Hepatocyte (in vitro differentiated cells): Measurements from ENCODE around the gene RNF19B. TPM values are rescaled to one million over a fixed set of nuclear protein-coding genes. Genes with fewer than 3 reads are reported as not detected.

ENCODE experiments used
- DNase-seq: peaks from one replicate; pipeline ENCODE4 v3.0.0-alpha.2; 2016; ENCODE audit warnings: low spot score
- H2AFZ ChIP-seq: fragments of 200-600 bp; sonication (generic); 2 replicates; pipeline ENCODE4 v1.6.0; 2016; ENCODE audit warnings: antibody characterized with exemption, mild to moderate bottlenecking
- H3K27ac ChIP-seq: fragments of 200-600 bp; sonication (generic); 2 replicates; pipeline ENCODE4 v1.5.1; 2016; ENCODE audit warnings: mild to moderate bottlenecking
- H3K27me3 ChIP-seq: fragments of 200-600 bp; sonication (generic); 2 replicates; pipeline ENCODE4 v1.6.1; 2016
- H3K36me3 ChIP-seq: fragments of 200-600 bp; sonication (generic); replicated peaks from 2 replicates; pipeline ENCODE4 v1.5.1; 2016; ENCODE audit warnings: low read depth; ENCODE audit not compliant: insufficient read depth
- H3K4me1 ChIP-seq: fragments of 200-600 bp; sonication (generic); 2 replicates; pipeline ENCODE4 v1.5.1; 2016; ENCODE audit warnings: mild to moderate bottlenecking, moderate library complexity; ENCODE audit not compliant: insufficient read depth
- H3K4me2 ChIP-seq: fragments of 200-600 bp; sonication (generic); 2 replicates; pipeline ENCODE4 v1.6.0; 2016
- H3K4me3 ChIP-seq: fragments of 200-600 bp; sonication (generic); 2 replicates; pipeline ENCODE4 v1.5.1; 2016; ENCODE audit warnings: mild to moderate bottlenecking
- H3K79me2 ChIP-seq: fragments of 200-600 bp; sonication (generic); 2 replicates; pipeline ENCODE4 v1.6.0; 2017; ENCODE audit warnings: mild to moderate bottlenecking
- H3K9me2 ChIP-seq: fragments of 200-600 bp; sonication (generic); replicated peaks from 2 replicates; pipeline ENCODE4 v1.6.0; 2017; ENCODE audit warnings: mild to moderate bottlenecking; ENCODE audit not compliant: insufficient read depth
- H3K9me3 ChIP-seq: fragments of 200-600 bp; sonication (generic); 2 replicates; pipeline ENCODE4 v1.5.1; 2016; ENCODE audit warnings: low read depth, mild to moderate bottlenecking
- H4K20me1 ChIP-seq: fragments of 200-600 bp; sonication (generic); 2 replicates; pipeline ENCODE4 v1.6.0; 2016; ENCODE audit warnings: mild to moderate bottlenecking; ENCODE audit not compliant: insufficient read depth, poor library complexity, severe bottlenecking
- EZH2 ChIP-seq: fragments of 200-600 bp; sonication (generic); IDR thresholded peaks from 2 replicates; pipeline ENCODE4 v1.6.1; 2016; ENCODE audit warnings: antibody characterized with exemption, mild to moderate bottlenecking, borderline replicate concordance
- EZH2phosphoT487 ChIP-seq: fragments of 200-600 bp; sonication (generic); IDR thresholded peaks from one replicate; pipeline ENCODE4 v1.6.1; 2018; ENCODE audit warnings: antibody characterized with exemption, mild to moderate bottlenecking, low read depth, moderate library complexity; ENCODE audit not compliant: unreplicated experiment, severe bottlenecking
- WGBS: methylation state at CpG from one replicate; pipeline ENCODE4 v1.1.6; 2016; ENCODE audit warnings: low lambda C conversion rate; ENCODE audit errors: missing lambda C conversion rate; 5-methylcytosine and 5-hydroxymethylcytosine counted together
- polyA plus RNA-seq: library from polyadenylated mRNA; unstranded; fragments of >200 nt; fragmentation: Nextera tagmentation; extraction: Ambion mirVana; gene quantifications from 2 replicates; pipeline ENCODE4 v1.2.1, GENCODE V29; 2016
- total RNA-seq: library from RNA; depleted of rRNA; stranded (reverse); fragments of >200 nt; gene quantifications from 2 replicates; pipeline ENCODE4 v1.2.3, GENCODE V29; 2014
- TF ChIP-seq, protein P1 (sequence below): fragments of 200-600 bp; sonication (generic); IDR thresholded peaks from 2 replicates; pipeline ENCODE4 v1.5.1; 2016; ENCODE audit warnings: antibody characterized with exemption, mild to moderate bottlenecking; ENCODE audit not compliant: poor library complexity

Gene RNF19B
- total and polyA plus RNA-seq, 2 experiments from 2014 or later, result 15.5 to 16.1 TPM

DNA sequence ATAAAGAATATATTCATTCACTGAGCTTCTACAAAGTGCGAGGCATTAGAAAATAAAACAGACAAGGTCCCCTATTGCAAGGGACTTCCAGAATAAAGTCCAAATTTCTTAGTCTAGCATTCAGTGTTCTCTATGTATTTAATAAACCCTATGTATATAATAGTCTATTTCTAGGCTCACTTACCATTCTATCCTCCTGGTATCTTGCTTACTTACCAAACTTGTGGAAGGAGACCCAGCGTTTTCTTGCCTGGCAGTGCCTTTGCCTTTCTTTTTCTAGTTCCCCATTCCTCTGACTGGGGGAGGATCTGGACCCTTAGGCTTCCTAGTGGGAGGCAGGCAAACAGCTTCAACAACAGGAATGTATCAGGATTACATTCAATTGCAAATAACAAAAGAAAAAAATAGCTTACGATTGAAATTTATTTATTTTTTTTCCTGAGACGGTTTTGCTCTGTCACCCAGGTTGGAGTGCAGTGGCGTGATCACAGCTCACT, 690 bp upstream of the RNF19B start:
- 76% methylated on average over 5 of the region's 5 CpGs for WGBS
- Histone ChIP-seq H2AFZ (peak overlapping the region; percentile 58), H3K27me3 (no peaks in the 10 kb centered on the region), H4K20me1 (peaks cover 32% of the 10 kb centered on the region), H3K4me2 (peak overlapping the region; percentile 70), H3K79me2 (peaks cover 36% of the 10 kb centered on the region), H3K9me3 (no peaks in the 10 kb centered on the region), H3K4me1 (peaks cover 11% of the 10 kb centered on the region), H3K4me3 (no peak overlapping the region), H3K36me3 (no peaks in the 10 kb centered on the region), H3K27ac (peak overlapping the region; percentile 22), H3K9me2 (no peaks in the 10 kb centered on the region)
- no peak for DNase-seq
- TF ChIP-seq EZH2phosphoT487 (no peak), EZH2 (no peak)
- TF ChIP-seq, protein P1, sequence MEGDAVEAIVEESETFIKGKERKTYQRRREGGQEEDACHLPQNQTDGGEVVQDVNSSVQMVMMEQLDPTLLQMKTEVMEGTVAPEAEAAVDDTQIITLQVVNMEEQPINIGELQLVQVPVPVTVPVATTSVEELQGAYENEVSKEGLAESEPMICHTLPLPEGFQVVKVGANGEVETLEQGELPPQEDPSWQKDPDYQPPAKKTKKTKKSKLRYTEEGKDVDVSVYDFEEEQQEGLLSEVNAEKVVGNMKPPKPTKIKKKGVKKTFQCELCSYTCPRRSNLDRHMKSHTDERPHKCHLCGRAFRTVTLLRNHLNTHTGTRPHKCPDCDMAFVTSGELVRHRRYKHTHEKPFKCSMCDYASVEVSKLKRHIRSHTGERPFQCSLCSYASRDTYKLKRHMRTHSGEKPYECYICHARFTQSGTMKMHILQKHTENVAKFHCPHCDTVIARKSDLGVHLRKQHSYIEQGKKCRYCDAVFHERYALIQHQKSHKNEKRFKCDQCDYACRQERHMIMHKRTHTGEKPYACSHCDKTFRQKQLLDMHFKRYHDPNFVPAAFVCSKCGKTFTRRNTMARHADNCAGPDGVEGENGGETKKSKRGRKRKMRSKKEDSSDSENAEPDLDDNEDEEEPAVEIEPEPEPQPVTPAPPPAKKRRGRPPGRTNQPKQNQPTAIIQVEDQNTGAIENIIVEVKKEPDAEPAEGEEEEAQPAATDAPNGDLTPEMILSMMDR, result no peak

DNA sequence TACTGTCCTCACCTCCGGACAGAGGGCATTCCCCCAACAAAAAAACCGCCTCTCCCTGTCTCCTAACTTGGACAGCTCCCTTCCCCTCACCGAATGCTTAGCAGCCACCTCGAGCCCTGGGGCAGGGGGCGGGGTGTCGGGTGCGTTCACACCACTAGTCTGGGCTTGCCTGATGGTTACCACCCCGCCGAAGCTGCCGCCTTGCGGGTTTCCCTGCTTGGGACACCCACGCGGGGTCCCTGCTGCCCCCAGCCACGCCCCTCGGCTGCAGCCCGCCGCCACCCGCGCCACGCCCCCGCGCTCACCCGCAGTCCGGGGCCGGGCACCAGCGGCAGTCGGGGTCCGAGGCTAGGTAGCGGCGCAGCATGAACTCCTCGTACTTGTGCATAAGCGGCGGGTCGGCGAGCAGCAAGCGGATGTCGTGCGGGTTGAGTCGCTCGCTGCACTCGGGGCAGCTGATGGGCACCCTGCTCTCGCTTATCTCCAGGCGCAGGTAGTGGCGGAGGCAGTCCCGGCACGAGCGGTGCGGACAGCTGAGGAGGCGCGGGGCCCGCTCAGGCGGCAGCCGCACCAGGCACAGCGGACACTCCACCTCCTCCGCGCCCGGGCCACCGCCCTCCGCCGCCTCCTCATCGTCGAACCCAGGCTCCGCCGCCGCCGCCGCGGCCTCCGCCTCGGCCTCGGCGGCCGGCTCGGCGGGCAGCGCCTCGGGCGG, 706 bp downstream of the RNF19B start:
- H3K27me3 ChIP-seq, result no peaks in the 10 kb centered on the region

DNA sequence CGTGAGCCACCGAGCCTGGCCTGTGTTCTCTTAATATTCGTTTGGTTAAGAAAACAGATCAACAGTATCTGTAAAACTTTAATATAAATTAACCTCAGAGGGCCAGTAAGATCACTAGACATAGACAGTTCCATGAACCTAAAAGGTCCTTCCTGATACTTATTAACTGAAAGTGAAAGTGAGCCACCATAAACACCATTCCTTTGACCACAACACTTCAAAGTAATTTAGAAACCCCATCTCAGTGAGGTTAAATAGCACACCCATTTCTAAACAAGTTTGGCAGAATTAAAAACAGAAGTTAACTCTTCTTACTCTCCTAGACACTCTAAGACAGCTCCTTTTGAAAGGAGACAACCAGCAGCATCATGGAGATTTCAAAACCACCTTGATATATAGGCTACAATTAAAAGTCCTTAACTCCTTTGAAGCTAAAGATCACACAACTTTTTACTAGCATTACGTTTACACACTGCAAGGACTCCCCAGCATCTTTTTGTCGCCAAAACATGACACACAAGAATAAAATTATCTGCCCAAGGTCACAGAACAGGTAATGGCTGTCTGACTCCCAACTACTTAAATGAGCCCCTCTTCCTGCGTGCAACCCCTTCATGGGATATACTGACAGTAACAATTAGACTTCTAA, 2.2 kb downstream of the RNF19B start:
- no peaks in the 10 kb centered on the region for H3K9me2 ChIP-seq
- DNase-seq, result no peak
- peak overlapping the region; percentile 96 for H3K4me2 ChIP-seq
- H3K79me2 ChIP-seq, result peaks cover 65% of the 10 kb centered on the region
- H3K27ac ChIP-seq, result no peak overlapping the region
- H3K27me3 ChIP-seq, result no peaks in the 10 kb centered on the region
- H3K36me3 ChIP-seq, result no peaks in the 10 kb centered on the region
- no peaks in the 10 kb centered on the region for H3K9me3 ChIP-seq
- H3K4me1 ChIP-seq, result peaks cover 11% of the 10 kb centered on the region
- no peak overlapping the region for H2AFZ ChIP-seq
- WGBS, result 51% methylated on average over 6 of the region's 6 CpGs
- H3K4me3 ChIP-seq, result peak overlapping the region; percentile 96
- peaks cover 46% of the 10 kb centered on the region for H4K20me1 ChIP-seq
- TF ChIP-seq, protein P1, result no peak
- TF ChIP-seq EZH2 (no peak), EZH2phosphoT487 (no peak)

More for the DNA sequence above, 706 bp downstream of the RNF19B start:
- H3K4me1 ChIP-seq, result peaks cover 11% of the 10 kb centered on the region
- WGBS, result 1% methylated on average over 37 of the region's 78 CpGs
- peak overlapping the region; percentile 50 for H2AFZ ChIP-seq
- TF ChIP-seq EZH2phosphoT487, result no peak
- no peaks in the 10 kb centered on the region for H3K36me3 ChIP-seq
- peak overlapping the region; percentile 77 for H3K27ac ChIP-seq
- H3K4me3 ChIP-seq, result peak overlapping the region; percentile 96
- DNase-seq, result peak; percentile 76
- H4K20me1 ChIP-seq, result peaks cover 35% of the 10 kb centered on the region
- H3K4me2 ChIP-seq, result peak overlapping the region; percentile 96
- H3K9me3 ChIP-seq, result no peaks in the 10 kb centered on the region
- H3K9me2 ChIP-seq, result no peaks in the 10 kb centered on the region
- peaks cover 50% of the 10 kb centered on the region for H3K79me2 ChIP-seq

DNA sequence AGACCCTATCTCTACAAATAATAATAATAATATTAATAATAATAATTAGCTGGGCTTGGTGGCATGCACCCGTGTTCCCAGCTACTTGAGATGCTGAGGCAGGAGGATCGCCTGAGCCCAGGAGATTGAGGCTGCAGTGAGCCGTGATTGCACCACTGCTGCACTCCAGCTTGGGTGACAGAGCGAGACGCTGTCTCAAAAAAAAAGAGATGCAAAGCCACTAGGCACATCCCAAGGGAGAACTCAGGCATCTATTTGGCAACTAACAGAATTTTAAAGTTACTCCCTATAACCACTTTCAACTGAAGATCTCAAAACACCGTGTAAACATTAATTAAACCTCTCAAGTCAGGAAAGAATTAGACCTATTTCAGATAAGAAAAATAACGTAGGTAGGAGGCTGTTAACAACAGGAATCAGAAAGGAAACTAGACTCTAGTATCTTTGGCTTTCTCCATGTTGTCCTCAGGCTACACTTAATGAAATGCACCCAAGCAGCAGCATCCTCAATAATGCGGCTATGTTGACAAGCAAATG, 3.7 kb downstream of the RNF19B start:
- Histone ChIP-seq H4K20me1 (peaks cover 55% of the 10 kb centered on the region), H3K27ac (no peak overlapping the region), H2AFZ (no peak overlapping the region), H3K4me1 (peaks cover 11% of the 10 kb centered on the region), H3K9me2 (no peaks in the 10 kb centered on the region), H3K79me2 (peaks cover 80% of the 10 kb centered on the region), H3K4me2 (peak overlapping the region; percentile 8), H3K27me3 (no peaks in the 10 kb centered on the region), H3K36me3 (no peaks in the 10 kb centered on the region), H3K4me3 (no peak overlapping the region), H3K9me3 (no peaks in the 10 kb centered on the region)
- TF ChIP-seq EZH2phosphoT487 (no peak), EZH2 (no peak)
- TF ChIP-seq, protein P1, result no peak
- WGBS, result 65% methylated on average over 8 of the region's 8 CpGs
- no peak for DNase-seq
